HTERT RPE-1 (cell line): ENCODE measurements around the gene MMP21.

Experiments
- in situ Hi-C: fragments of 300-500 bp; cut with MboI; formaldehyde crosslinking; loops from 4 replicates; pipeline ENCODE4 v1.14.3; 2020; ENCODE audit warnings: low sequenced_read_pairs

MMP21 gene, protein sequence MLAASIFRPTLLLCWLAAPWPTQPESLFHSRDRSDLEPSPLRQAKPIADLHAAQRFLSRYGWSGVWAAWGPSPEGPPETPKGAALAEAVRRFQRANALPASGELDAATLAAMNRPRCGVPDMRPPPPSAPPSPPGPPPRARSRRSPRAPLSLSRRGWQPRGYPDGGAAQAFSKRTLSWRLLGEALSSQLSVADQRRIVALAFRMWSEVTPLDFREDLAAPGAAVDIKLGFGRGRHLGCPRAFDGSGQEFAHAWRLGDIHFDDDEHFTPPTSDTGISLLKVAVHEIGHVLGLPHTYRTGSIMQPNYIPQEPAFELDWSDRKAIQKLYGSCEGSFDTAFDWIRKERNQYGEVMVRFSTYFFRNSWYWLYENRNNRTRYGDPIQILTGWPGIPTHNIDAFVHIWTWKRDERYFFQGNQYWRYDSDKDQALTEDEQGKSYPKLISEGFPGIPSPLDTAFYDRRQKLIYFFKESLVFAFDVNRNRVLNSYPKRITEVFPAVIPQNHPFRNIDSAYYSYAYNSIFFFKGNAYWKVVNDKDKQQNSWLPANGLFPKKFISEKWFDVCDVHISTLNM

DNA sequence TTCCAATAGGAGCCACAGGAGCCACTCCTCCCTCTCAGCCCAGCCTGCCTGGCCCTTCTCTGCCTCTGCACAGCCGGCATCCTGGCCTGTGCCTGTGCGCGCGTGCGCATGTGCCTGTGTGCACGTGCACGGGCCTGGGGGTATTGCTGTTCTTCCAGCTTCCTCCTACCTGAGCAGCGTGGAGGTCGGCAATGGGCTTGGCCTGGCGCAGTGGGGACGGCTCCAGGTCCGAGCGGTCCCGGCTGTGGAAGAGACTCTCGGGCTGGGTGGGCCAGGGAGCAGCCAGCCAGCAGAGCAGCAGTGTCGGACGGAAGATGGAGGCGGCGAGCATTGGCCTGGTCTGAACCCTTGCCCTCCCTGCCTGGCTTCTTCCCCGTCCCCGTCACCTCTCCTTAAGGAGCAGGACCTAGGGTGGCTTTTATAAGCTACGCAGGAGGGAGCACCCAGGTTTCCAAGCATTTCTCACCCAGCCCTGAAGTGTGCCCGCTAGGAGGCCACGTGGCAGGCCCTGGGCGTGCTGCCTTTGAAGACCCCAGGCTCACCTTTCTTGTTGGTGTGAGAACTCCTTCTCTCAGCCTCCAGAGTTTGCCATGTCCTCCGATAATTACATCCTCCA is at the start of gene MMP21:
MMP21 (minus strand) TSS at position 331 of the 616 bp plus-strand sequence; CDS start at position 331, 0 bp downstream.
- in situ Hi-C loops = no loop called here

DNA sequence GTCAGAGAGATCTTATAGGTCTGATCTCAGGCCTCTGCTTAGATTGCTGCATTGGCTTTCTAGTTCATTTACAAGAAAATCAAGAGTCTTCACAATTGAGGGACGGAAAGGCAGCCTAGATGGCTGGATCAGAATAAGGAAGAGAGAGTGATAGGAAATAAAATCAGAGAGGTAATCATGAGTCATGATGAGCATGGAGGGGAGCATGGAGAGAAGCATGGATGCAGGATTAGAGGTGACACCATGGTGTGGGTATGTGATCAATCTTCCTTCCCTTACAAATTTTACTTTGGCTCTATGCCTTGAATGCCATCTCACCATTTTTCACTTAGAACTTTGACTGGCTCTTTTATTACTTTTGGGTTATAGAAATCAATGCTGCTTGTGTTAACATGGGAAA is 49.1 kb upstream of the MMP21 start:
- in situ Hi-C loops = no loop called here

DNA sequence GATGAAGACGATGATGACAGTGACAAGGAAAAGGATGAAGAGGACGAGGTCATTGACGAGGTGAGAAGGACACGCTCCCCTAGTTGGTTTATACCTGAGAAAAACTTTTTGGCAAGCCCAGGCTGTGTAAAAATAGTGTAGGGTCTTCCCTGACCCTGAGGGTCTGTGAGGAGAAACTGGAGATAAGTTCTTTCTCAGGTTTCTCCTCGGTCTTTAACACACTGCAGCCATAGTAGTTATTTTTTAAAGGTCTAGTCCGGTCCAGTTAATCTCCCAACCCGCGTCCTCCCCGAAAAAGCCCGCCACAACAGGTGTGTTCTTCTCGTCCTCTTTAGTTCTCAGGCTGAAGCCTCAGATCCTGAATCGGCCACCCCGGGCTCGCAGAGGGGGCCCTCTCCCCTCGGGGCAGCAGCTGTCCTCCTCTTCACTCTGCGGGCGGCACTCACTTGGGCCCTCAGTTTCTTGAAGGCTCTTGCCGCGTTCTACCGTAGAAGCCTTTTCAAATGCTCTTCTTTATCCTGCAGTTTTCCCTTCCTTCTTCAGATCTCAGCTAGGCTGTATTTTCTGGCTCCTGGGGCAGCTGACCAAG is 48.1 kb upstream of the MMP21 start:
- in situ Hi-C loops = no loop called here

DNA sequence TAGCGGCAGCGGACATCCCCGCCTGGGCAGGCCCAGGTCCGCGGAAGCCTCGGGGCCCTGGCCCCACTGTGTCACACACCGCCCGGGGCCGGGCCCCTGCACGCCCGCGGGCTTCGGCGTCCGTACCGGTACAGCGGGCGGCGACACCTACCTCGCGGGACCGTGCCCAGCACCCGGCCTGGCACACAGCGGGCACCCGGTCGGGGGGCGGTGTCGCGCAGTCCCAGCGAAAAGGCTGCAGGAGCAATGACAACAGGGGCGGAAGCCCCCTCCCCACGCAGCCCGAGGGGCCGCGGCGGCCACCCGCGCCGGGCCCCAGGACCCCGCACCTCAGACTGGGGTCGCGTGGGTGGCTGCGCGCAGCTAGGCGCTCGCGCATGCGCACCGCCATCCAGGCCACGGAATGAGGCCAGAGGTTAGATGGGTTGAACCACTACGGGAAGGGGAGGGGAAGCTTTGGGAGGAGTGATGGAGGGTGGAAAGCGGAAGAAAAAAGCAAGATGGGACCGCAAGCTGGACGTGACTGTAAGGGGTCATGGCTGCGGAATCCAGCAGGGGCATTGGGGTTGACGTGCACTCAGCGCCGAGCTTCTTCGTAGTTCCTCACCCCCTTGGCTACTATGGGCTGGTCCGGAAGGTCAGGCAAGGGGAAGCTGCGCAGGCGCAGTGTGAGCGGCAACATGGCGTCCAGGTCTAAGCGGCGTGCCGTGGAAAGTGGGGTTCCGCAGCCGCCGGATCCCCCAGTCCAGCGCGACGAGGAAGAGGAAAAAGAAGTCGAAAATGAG is 47.4 kb upstream of the MMP21 start, which contains the start of the genes BCCIP and UROS:
BCCIP (plus strand) TSS at position 669 of the 785 bp plus-strand sequence; CDS start at position 681, 12 bp downstream.
UROS (minus strand) TSS at position 381 of the 785 bp plus-strand sequence. CDS start 6,759 bp downstream, outside the sequence.
- in situ Hi-C loops = no loop called here

DNA sequence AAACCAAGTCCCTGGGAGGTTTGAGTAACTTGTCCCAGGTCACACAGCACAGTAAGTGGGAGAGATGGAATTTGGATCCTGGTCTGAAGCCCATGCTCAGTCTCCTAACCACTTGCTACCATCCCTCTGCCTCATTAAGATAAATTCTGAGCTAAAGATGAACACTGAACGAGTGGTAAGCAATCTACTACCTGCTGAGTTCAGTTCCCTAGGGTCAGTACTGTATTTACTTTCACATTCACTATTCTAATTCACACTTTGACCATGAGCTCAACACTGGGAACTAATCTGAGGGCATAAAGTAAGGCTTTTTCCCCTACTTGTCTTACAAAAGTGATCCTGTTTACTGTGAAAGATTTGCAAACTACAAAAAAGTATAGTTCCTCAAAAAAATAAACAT is 45.1 kb upstream of the MMP21 start:
- in situ Hi-C loops = no loop called here

DNA sequence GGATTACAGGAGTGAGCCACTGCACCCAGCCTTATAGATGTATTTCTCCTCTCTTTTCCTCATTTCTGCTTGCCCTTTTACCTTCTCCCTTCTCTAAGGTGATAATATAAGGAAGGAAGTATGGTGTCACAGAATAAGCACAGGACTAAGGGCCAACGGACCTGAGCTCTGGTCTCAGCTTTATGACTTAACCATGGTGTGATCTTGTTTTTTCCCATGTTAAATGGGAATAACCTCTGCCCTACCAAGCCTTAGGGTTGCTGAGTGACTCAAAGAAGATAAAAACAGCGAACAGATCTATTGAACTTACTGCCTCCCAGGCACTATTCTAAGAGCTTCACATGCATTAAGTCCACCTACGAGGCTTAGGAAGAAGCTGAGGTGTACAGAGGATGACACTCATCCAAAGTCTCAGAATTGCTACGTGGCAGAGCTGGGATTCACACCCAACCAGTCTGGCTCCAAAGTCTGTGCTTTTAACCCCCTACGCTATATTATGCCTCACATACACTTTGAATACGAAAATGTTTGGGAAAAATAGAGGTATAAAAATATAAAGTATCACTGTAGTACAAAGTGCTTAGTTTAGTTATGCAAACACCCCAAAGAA is 41.8 kb upstream of the MMP21 start:
- in situ Hi-C loops = no loop called here

DNA sequence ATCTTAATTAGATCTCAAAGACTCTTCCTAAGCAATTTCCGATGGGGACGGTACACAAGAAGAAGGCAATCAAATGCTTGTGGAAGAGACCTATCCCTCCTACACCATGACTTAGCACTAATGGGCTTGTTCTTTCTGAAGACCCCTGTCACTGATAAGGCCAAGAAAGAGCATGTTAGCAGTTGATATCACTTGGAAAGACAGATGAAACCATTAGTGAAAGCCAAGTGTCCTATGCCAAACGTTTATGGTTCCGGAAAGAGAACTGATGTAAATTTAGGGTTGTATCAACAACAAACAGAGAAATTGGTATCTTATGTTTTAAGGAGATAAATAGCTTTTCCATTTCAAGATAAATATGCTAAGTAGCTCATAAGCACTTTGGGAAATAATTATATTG is 40.9 kb upstream of the MMP21 start:
- in situ Hi-C loops = no loop called here

DNA sequence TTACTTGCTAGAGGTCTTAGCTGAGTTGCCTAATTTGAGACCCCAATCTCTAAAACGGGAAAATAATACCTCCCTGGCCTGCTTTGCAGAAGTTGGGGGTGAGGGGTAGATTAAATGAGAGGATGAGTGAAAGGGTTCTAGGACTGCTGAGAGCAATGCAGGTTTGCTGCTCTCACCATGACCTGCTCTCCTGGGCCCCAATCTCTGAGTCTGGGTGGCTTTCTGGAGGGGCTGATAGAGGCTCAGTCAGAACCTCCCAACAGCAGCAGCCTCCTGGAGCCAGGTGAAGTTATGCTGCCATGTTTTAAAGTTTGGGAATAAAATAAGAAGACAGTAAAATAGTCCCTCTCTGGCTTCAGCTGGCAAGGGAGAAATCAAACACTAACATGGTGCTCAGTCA is 40.1 kb upstream of the MMP21 start:
- in situ Hi-C loops = no loop called here

DNA sequence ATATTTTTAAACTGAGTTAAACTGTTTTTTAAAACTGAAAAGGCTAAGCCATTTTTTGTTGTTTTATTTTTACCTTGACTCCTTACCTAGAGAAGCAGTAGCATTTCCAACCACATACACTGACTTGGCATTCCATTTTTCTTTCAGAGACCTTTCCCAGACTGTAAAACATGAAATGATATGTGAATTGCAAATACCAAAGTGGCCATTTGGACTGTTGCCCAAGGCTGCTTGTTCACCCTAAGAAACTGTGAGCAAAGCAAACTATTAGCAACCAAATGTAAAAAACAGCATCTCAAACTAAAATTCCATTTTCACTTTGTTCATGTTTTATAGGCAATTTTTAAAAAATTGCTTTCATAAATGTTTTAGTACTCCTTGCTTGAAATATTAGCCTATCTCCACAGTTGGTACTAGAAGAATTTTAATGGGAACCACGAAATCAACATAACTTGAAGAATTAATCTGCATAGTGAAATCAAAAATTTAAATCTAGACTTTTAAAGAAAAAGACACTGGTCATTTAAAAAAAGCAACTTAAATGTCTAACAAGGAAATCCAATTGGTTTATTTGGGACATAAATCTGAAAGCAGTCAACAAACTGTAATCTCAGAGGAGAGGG is 36.6 kb upstream of the MMP21 start:
- in situ Hi-C loops = no loop called here

DNA sequence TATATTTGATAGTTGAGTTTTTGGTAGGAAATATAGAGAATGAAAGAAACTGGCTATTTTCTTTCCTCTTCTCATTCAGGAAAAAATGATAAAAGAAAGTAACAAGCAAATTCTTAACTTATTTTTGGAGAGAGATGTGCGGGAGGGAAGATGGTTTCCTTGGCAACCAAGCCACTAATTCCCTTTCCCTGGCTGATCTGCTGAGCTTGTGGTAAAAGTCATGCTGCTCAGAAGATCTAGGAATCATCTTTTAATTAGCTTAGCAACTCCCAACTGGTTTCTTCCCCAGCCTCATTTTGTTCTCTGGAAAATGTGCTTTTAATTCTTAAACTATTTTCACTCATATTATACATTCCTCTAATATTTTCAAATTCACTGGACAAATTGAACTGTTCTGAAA is 35.6 kb upstream of the MMP21 start:
- in situ Hi-C loops = no loop called here

DNA sequence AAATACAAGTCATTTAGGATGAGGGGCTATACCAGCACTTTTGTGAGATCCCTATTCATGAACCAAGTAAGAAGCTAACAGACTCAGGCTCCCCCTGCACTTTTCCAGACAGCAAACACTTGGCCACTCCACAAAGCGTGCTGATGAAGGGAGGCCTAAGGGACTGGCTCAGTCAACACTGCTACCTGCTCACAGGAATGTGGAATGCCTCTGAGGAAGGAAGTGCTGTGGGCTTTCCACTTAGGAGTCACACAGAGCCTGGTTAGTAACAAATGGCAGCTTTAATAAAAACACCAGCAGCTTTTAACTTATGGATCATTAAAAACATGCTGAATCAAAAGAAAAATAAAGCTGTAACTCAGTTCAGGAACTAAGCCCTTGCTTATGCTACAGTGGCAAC is 32.4 kb upstream of the MMP21 start:
- in situ Hi-C loops = no loop called here

DNA sequence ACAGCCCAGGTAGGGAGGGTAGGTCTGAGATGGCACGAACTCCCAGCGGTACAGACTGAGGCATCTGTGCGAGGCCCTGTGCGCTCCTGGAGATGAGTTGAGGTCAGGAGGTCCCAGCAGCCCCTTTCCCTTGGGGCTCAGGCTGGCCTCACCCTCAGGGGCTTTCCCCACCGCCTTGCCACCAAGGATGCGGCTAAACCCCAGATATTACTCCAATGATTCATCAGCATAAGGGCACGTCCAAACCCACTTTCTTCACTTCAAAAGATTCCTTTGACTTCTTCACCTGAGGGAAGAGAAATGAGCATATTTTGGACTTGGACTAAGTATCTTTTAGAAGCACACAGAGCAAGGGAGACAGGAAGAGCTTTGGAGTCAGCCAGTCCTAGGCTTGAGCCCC is 27.1 kb upstream of the MMP21 start:
- in situ Hi-C loops = no loop called here

DNA sequence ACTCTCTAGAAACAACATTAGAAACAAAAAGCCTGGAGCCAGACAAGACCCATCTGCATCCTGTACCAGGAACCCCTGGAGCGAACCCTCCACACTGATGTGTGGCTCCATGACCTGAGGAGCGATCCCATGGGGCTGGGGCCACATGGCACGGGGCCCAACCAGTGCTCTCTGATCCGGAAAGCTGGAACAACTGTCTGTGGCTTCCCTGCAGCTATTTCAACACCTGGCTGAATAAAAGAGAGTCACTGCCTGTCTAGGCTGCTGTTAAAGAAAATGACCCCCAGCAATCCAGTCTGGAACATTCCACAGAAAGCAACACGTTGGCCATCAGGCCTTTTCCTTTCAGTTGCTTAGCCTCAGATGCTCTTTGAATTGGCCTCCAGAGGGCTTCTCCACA is 26.5 kb upstream of the MMP21 start:
- in situ Hi-C loops = no loop called here

DNA sequence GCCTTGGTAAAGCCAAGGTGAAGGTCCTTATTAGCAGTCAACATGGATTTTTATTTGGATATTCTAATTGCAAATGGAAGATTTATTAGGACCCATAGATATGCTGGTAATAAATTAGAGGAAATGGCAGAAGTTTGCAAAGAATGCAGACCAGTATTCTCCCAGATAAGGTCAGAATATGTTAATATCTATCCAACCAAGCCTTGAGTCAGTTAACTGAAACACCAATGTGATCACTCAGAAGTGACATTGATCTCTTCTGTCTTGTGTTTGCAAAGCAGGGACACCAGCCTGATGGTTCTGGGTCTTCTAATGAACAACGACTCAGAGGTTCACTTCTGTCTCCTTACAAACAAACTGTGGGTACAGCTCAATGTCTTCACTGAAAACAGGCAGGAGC is 26.0 kb upstream of the MMP21 start:
- in situ Hi-C loops = no loop called here

DNA sequence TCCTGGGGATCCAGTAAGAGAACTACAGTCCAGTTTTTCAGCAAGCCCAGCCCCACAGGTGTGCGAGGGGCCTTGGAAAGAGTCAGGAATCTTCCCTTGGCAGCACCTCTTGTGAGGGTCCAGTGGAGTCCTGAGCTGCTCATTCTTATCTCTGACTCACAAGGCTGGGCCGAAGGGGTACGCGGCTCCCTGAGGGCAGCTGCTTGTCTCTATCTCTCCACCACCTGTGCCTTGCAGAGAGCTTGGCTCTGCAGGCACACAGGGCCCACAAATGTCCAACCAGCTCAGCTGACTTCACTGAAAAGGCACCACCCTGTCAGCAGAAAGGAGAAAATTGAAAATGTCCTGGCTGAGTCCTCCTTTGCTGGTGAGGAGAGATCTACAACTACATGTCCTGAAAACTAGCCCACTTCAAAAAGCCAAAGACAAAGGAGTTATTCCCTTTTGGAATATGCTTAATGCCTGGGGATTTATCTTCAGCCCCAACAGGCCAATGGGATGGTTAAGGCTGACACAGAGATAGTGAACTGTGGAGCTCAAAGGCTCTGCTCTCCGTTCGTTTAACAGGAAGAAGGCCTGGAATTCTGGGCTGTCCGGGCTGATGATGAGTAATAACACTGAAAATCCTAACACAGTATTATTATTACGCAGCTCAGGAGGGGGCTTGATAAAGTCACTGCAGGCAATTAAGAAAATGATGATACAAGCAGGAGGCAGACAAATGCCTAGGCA is 24.0 kb upstream of the MMP21 start:
- in situ Hi-C loops = no loop called here

DNA sequence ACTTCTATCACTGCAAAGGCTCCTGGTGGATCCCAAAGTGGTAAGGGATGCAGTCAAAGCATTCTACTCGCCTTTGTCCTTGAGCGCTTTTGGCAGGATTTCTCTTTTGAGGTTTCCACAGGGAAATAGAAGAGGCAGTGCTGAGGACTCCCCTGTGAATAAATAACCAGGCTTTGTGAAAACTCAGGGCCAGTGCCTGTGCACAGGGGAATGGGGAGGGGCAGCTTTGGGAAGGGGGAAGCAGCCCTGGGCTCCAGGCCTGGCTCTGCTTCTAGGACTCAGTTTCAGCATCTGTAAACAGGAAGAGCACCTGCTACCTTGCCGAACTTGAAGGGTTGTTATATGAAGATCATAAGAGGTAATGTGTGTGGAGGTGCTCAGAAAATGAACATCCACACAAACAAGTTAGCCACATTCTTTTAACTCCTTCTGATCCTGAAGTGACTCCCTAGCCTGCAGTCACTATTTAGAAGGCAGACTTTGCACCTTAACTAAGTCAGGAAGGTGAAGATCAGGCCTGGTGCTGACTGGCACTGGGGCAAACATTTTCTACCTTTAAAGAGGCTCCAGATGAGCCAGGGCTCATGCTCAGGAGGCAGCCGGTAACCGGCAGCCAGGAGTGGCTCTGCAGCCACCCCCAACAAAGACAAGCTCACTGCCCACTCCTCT is 22.5 kb upstream of the MMP21 start:
- in situ Hi-C loops = no loop called here

DNA sequence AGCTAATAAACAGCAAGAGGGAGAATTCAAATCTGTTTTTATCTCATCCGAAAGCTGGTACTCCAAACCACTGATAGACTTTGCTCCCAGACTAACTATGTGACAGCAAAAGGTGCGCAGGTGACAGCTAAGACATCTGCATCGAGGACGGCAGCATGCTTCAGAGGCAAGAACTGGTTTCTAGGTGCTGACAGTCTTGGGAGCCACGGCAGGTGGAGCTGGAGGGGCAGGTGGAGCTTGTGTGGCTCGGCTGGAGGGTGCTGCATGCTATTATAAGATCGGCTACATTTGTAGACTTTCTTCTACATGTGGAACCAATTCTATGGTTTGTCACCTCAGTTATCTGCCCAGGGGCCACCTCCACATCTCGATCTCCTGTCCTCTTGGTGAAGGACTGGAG is 21.8 kb upstream of the MMP21 start:
- in situ Hi-C loops = no loop called here

DNA sequence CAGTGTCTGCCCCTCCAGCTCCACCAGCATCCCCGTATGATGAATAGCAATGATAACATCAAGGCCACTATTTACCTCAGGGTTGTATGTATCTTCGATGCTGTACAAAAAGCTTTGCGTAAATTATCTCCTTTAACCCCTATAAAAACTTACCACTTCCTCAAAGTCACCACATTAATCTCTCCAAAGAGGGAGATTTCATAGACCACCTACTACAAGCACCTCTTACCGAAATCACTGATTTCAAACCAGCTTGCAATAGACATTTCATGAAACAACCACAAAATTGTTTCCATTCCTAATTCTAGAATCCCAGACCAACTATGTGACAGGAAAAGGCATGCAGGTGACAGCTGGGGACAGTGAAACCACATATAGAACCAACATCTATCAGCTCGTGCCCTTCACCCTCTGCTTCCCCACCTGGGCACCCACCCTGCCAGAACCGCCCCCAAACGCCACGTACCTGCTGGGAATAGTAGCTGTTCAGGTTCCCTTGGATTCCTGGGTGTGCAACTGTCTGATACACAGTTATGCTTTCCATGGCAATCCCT is 20.1 kb upstream of the MMP21 start:
- in situ Hi-C loops = no loop called here
